Psoas muscle (tissue), 8 donors: Measurements from ENCODE around the gene NAV2. TPM values are rescaled to one million over a fixed set of nuclear protein-coding genes. Genes with fewer than 3 reads are reported as not detected.

Source experiments
- ATAC-seq, 4 donors: fragments of 200-7000 bp; cut with Tn5 transposase; one replicate each; pipeline ENCODE4 v1.9.1; 2020; ENCODE audit warnings: moderate library complexity in 3 of 4, mild to moderate bottlenecking in 2 of 4
- DNase-seq, 2 donors: peaks; one replicate each; pipeline ENCODE4 v3.0.0-alpha.2; 2020
- H3K27ac ChIP-seq: fragments of 200-600 bp; one replicate; pipeline ENCODE4 v1.8.0; 2022
- H3K27me3 ChIP-seq, 3 donors: fragments of 200-600 bp in 1 of 3; one replicate each; pipeline versions ENCODE4 v1.6.1 to v1.8.0; 2013 to 2022; ENCODE audit warnings: low read length in 2 of 3, mild to moderate bottlenecking in 2 of 3, moderate library complexity in 1 of 3; ENCODE audit not compliant: insufficient read depth in 3 of 3
- H3K36me3 ChIP-seq, 2 donors: fragments of 200-600 bp in 1 of 2; one replicate each; pipeline versions ENCODE4 v1.6.1 to v1.8.0; 2013 to 2022; ENCODE audit warnings: low read depth in 1 of 2, mild to moderate bottlenecking in 1 of 2, moderate library complexity in 1 of 2; ENCODE audit not compliant: insufficient read depth in 1 of 2
- H3K4me1 ChIP-seq: fragments of 200-600 bp; one replicate; pipeline ENCODE4 v1.8.0; 2022
- H3K4me3 ChIP-seq: fragments of 200-600 bp; one replicate; pipeline ENCODE4 v1.8.0; 2022; ENCODE audit warnings: mild to moderate bottlenecking
- H3K9me3 ChIP-seq: fragments of 200-600 bp; one replicate; pipeline ENCODE4 v1.8.0; 2022
- WGBS, 3 donors: extraction: QIAGEN DNeasy Blood & Tissue Kit; methylation state at CpG; one replicate each; pipeline versions ENCODE4 v1.1.6 to v1.1.7; 2013; 5-methylcytosine and 5-hydroxymethylcytosine counted together
- intact Hi-C, 2 donors: fragments of 100-400 bp; cut with DNase I; formaldehyde crosslinking; loops; one replicate each; pipeline versions ENCODE4 v1.11.0 to v1.14.2; 2022
- polyA plus RNA-seq, 3 donors: library from polyadenylated mRNA; stranded (reverse); fragments of 200-250 nt; gene quantifications; one replicate each; pipeline ENCODE4 v1.2.3, GENCODE V29; 2013
- total RNA-seq, 4 donors: library from RNA; stranded (reverse); fragmentation: NEBNext Ultra II Directional in 2 of 4; extraction: Animal tissue kit (Norgen Biotek cat#: 25700) in 2 of 4; gene quantifications; one replicate each; pipeline versions ENCODE4 v1.2.1 to v1.2.4, GENCODE V29; 2021 to 2023
- TF ChIP-seq, protein P1 (sequence below): fragments of 200-600 bp; IDR thresholded peaks from one replicate; pipeline ENCODE4 v1.8.0; 2022; ENCODE audit warnings: antibody characterized with exemption
- donor health status: healthy with polysubstance abuse.
- donor health status: DM: no; HTN: no; CAD: no; lungs with moderate emphysema.
- donor health status: Bipolar disorder and iron deficiency.
- donor health status: healthy.
- donor health status: DM: yes; HTN: yes; CAD: no.
- donor health status: DM: no; HTN: no; CAD: no.
- donor health status: DM: no; HTN: no; CAD: no.
- donor health status: DM: yes; HTN: yes; CAD: no.

Gene NAV2
- total and polyA plus RNA-seq, 7 donors, result 0.68 to 21.8 (median 2.9) TPM

GRCh38 chr11:20116825-20117224 lies 404.2 kb downstream of the NAV2 start:
- no peaks in the 10 kb centered on the region for H3K27me3 ChIP-seq
- no peak overlapping the region for H3K27ac ChIP-seq
- no peaks in the 10 kb centered on the region for H3K4me1 ChIP-seq
- TF ChIP-seq, protein P1, sequence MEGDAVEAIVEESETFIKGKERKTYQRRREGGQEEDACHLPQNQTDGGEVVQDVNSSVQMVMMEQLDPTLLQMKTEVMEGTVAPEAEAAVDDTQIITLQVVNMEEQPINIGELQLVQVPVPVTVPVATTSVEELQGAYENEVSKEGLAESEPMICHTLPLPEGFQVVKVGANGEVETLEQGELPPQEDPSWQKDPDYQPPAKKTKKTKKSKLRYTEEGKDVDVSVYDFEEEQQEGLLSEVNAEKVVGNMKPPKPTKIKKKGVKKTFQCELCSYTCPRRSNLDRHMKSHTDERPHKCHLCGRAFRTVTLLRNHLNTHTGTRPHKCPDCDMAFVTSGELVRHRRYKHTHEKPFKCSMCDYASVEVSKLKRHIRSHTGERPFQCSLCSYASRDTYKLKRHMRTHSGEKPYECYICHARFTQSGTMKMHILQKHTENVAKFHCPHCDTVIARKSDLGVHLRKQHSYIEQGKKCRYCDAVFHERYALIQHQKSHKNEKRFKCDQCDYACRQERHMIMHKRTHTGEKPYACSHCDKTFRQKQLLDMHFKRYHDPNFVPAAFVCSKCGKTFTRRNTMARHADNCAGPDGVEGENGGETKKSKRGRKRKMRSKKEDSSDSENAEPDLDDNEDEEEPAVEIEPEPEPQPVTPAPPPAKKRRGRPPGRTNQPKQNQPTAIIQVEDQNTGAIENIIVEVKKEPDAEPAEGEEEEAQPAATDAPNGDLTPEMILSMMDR, result no peak
- DNase-seq (no peak), ATAC-seq (no peak)
- intact Hi-C loops, result no loop called here
- H3K36me3 ChIP-seq, result peaks cover 8 to 25% of the 10 kb centered on the region in 2 donors
- H3K9me3 ChIP-seq, result no peaks in the 10 kb centered on the region
- no peak overlapping the region for H3K4me3 ChIP-seq
- WGBS, 3 donors, result 3 to 73% (median 67%) methylated on average over 1 of the region's 1 CpG

GRCh38 chr11:20117291-20117690 lies 404.7 kb downstream of the NAV2 start:
- H3K27ac ChIP-seq, result no peak overlapping the region
- no peak overlapping the region for H3K4me3 ChIP-seq
- TF ChIP-seq, protein P1, result no peak
- peaks cover 8 to 25% of the 10 kb centered on the region in 2 donors for H3K36me3 ChIP-seq
- no peaks in the 10 kb centered on the region for H3K4me1 ChIP-seq
- ATAC-seq, result no peak
- H3K27me3 ChIP-seq, result no peaks in the 10 kb centered on the region
- H3K9me3 ChIP-seq, result no peaks in the 10 kb centered on the region
- 52 to 66% (median 65%) methylated on average over 5 of the region's 5 CpGs for WGBS, 3 donors
- intact Hi-C loops, result no loop called here
- no peak for DNase-seq

GRCh38 chr11:20118209-20118608 lies 405.6 kb downstream of the NAV2 start:
- no peak for DNase-seq
- WGBS, 3 donors, result 94 to 95% (median 95%) methylated on average over 15 of the region's 15 CpGs
- ATAC-seq, result no peak
- Histone ChIP-seq H3K27ac (no peak overlapping the region), H3K9me3 (no peaks in the 10 kb centered on the region), H3K27me3 (no peaks in the 10 kb centered on the region), H3K4me3 (no peak overlapping the region), H3K36me3 (peaks cover 8 to 25% of the 10 kb centered on the region in 2 donors), H3K4me1 (no peaks in the 10 kb centered on the region)
- TF ChIP-seq, protein P1, result no peak
- intact Hi-C loops, result no loop called here

GRCh38 chr11:20119315-20119714 lies 406.7 kb downstream of the NAV2 start:
- ATAC-seq (no peak), DNase-seq (no peak)
- Histone ChIP-seq H3K36me3 (peaks cover 8 to 25% of the 10 kb centered on the region in 2 donors), H3K27me3 (no peaks in the 10 kb centered on the region), H3K27ac (no peak overlapping the region), H3K9me3 (no peaks in the 10 kb centered on the region), H3K4me3 (no peak overlapping the region), H3K4me1 (no peaks in the 10 kb centered on the region)
- intact Hi-C loops, result no loop called here
- TF ChIP-seq, protein P1, result no peak
- WGBS, 3 donors, result 92 to 95% (median 94%) methylated on average over 12 of the region's 12 CpGs
